NCI-H460 (cell line): ENCODE measurements around the gene ZNF22. TPM values are rescaled to one million over a fixed set of nuclear protein-coding genes. Genes with fewer than 3 reads are reported as not detected.

Experiments
- DNase-seq: peaks from one replicate; pipeline ENCODE4 v3.0.0-alpha.2; 2016; ENCODE audit warnings: low read depth; ENCODE audit errors: extremely low read depth
- total RNA-seq: library from RNA; depleted of rRNA; stranded (reverse); fragments of >200 nt; shearing (Covaris generic); gene quantifications from 2 replicates; pipeline ENCODE4 v1.2.3, GENCODE V29; 2014

ZNF22 gene
- total RNA-seq, 1 experiment from 2014 or later: 1.1 TPM

- no peak for DNase-seq
These were observed 11.7 kb upstream of the ZNF22 start for GRCh38 chr10:44988957-44989585.

- DNase-seq: no peak
These were observed 11.0 kb upstream of the ZNF22 start for GRCh38 chr10:44989597-44990301.

- DNase-seq: no peak
These were observed 10.4 kb upstream of the ZNF22 start for GRCh38 chr10:44990302-44990655.

GRCh38 chr10:44990965-44991364 is 9.8 kb upstream of the ZNF22 start:
- DNase-seq: no peak

DNA sequence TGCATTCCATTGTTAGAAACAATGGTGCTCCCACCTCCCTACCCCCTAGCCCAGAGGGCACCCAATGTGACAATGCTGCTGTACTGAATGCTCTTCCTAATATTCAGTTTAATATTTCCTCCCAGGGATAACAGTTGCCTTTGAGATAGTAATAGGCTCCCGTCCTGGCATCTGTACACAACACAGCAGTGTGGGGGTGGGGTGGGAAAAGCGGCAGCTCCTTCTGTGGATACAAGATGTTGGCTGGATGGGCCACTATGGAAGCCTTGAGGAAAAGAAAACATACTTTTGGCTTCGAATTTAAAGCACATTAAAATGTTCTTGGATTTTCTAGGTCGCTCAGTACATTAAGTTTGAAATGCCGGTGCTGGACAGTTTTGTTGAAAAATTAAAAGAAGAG is 9.2 kb upstream of the ZNF22 start:
- no peak for DNase-seq

- no peak for DNase-seq
These were observed 8.5 kb upstream of the ZNF22 start for GRCh38 chr10:44992070-44992731.

DNA sequence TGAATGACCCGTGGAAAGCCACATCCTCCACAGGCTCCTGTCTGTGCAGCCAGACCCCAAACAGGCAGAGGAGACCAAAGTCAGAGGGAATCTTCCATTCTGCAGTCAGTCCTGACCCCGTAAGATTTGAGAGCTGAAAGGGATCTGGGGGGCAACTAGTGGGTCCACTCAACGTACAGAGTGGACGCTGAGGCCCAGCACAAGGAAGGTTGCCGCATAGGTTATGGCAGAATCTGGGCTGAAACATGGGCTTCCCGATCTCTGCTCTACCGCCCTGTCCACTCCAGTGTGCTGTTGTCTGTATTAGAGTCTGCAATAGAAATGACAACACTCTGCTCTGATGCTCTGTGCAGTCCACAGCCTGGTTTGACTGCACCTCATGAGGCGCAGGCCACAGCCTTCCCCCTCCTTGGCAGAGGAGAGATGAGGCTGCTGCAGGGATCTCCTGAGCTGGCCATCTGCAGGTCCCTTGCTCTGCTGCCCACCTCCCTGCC is 7.9 kb upstream of the ZNF22 start:
- DNase-seq: no peak

DNA sequence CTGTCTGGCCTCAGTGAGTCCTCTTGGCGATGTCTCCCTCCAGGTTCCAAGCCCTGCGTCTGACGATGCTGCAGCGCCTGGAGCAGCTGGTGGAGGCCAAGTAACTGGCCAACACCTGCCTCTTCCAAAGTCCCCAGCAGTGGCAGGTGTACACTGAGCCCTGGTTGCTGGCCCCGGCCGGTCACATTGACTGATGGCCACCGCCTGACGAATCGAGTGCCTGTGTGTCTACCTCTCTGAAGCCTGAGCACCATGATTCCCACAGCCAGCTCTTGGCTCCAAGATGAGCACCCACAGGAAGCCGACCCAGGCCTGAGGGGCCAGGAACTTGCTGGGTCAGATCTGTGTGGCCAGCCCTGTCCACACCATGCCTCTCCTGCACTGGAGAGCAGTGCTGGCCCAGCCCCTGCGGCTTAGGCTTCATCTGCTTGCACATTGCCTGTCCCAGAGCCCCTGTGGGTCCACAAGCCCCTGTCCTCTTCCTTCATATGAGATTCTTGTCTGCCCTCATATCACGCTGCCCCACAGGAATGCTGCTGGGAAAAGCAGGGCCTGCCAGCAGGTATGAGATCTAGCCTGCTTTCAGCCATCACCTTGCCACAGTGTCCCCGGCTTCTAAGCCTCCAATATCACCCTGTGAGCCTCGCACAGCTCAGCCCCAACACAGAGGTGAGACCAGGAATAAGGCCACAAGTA is 7.3 kb upstream of the ZNF22 start:
- no peak for DNase-seq

DNA sequence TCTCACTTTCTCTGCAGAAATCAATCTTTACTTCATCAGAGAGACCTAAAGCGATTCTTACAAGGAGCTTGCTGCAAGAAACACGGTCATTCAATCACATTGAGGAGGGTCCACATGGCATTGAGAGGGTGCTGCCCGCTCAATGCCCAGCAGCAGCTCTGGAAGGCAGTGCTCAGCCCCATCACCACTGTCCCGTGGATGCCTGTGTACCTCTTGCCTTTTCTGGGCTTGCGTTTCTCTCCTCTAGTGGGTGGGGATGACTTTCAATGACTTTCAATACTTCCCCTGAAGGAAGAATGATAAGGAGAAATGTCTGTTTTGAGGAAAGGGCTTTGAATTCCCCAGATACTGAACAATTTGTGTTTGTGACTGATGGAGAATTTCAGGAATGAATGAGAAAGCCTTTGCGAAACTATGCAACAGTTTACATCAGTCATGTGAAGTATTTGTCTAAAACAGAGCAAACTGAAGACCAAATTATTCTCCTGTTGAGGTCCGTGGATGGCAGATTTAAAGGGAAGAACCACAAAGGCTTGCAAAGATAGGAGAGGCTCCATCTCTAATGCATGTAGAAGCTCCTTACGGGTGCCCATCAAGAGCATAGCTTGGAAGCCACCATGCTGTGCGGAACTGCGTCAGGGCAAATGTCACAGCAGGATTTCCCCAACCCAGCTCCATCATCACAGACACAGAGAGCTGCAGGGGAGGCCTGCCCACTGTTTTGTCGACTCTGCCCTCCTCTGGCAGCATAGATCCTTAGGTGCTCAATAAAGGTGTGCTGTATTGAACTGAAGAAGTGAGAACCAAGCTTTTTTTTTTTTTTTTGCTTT is 6.6 kb upstream of the ZNF22 start:
- no peak for DNase-seq

GRCh38 chr10:44994752-44995530 is 5.8 kb upstream of the ZNF22 start:
- no peak for DNase-seq

- DNase-seq: no peak
These were observed 5.2 kb upstream of the ZNF22 start for GRCh38 chr10:44995581-44995913.

DNA sequence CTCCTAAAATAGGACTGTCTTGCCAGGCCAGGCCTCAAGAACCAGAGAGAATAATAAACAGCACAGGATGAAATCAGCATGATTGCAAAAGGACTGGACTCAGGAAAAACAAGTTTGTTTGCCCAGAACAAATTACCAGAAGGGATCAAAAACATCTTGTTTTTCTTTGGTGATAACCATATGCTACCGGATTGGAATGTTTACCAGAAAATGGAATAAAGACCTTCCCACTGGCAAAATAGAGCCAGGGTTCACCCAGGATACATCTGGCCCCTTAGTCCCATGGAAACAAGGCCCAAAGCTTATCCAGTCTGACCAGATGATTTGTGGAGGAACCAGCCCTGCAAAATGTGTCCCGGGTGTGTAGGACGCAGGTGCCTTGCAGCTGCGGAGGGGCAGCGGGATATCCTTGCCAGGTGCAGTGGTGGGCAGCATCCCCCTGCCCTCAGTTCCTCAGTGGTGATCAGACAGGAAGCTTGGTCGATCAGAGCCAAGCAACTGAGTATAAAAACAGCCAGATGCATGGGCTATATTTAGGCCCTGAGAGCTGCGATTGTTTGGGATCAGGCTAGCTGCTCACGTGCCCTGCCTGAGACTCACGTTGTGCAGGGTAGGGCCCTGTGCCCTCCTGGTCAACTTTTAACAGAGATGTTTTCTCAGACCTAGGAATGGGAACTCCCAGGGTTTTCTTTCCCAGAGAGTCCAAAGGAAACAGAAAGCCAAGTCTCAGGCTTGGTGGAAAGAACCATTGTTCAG is 4.6 kb upstream of the ZNF22 start:
- DNase-seq: no peak

GRCh38 chr10:44997105-44997748 is 3.5 kb upstream of the ZNF22 start:
- no peak for DNase-seq

GRCh38 chr10:44998146-44998631 is 2.5 kb upstream of the ZNF22 start:
- no peak for DNase-seq

GRCh38 chr10:45000138-45000751 is 478 bp upstream of the ZNF22 start:
- DNase-seq: no peak

DNA sequence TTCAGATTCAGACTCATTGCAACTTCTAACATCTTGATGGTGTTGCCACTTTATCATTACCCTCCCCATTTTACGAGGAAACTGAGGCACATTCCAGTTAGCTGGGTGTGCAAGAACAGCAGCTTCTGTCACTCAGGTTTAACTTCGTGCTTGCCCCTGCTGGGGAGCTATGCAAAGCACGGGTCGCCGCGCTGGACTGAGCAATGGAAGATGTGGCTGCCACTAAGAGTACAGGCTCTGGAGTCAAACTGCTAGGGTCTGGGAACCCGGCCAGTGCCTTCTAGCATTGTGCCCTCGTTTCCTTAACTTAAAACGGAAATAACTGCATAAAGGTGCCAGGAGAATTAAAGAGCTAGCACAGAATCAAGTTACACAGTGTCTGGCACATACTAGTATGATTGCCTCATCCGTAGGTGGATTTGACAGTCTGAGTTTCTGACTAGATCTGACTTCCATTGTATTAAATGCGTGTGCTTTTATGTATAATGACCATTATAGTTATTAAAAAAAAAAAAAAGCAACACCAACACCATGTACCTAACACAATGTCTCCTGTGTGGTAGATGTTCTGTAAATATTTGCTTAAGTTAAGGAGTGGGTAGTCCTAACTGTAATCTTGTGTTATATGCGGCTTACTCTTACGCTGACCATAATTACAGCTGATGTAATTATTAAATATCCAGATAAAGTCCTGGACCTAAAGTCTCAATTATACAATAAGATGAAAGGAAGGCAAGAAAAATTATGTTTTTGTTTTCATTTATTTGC is 842 bp downstream of the ZNF22 start:
- DNase-seq: no peak

- no peak for DNase-seq
These were observed 2.8 kb downstream of the ZNF22 start for GRCh38 chr10:45003432-45004000.
